HG03175 (cell line): ENCODE measurements around the gene CHCHD6.
A peak's percentile ranks its signal among the peaks of the same experiment; 100 is the strongest.

Source experiments
- ATAC-seq: cut with Tn5 transposase; IDR thresholded peaks from one replicate; pipeline ENCODE4 v1.9.1; 2021; ENCODE audit warnings: mild to moderate bottlenecking, moderate library complexity; ENCODE audit not compliant: unreplicated experiment

CHCHD6 gene

GRCh38 chr3:126742057-126742456, 38.0 kb downstream of the CHCHD6 start:
- ATAC-seq: no peak

- no peak for ATAC-seq
Measured at GRCh38 chr3:126743350-126743749, 39.3 kb downstream of the CHCHD6 start.

- no peak for ATAC-seq
Measured at GRCh38 chr3:126743781-126744180, 39.7 kb downstream of the CHCHD6 start.

GRCh38 chr3:126745760-126746394, 41.8 kb downstream of the CHCHD6 start:
- no peak for ATAC-seq

- no peak for ATAC-seq
Measured at GRCh38 chr3:126746395-126747177, 42.5 kb downstream of the CHCHD6 start.

GRCh38 chr3:126747768-126748167, 43.7 kb downstream of the CHCHD6 start:
- no peak for ATAC-seq

- ATAC-seq: no peak
Measured at GRCh38 chr3:126748701-126749546, 44.9 kb downstream of the CHCHD6 start.

- ATAC-seq: no peak
Measured at GRCh38 chr3:126749547-126749875, 45.5 kb downstream of the CHCHD6 start.

- ATAC-seq: no peak
Measured at GRCh38 chr3:126749931-126750755, 46.1 kb downstream of the CHCHD6 start.

- ATAC-seq: no peak
Measured at GRCh38 chr3:126750756-126751121, 46.7 kb downstream of the CHCHD6 start.

- ATAC-seq: no peak
Measured at GRCh38 chr3:126751611-126752302, 47.7 kb downstream of the CHCHD6 start.

- ATAC-seq: peak; percentile 81
Measured at GRCh38 chr3:126752303-126753190, 48.5 kb downstream of the CHCHD6 start.

GRCh38 chr3:126753191-126754160, 49.4 kb downstream of the CHCHD6 start:
- no peak for ATAC-seq

- ATAC-seq: no peak
Measured at GRCh38 chr3:126755866-126756265, 51.8 kb downstream of the CHCHD6 start.

GRCh38 chr3:126758026-126758425, 54.0 kb downstream of the CHCHD6 start:
- ATAC-seq: no peak

- no peak for ATAC-seq
Measured at GRCh38 chr3:126758882-126759281, 54.8 kb downstream of the CHCHD6 start.

GRCh38 chr3:126760541-126760940, 56.5 kb downstream of the CHCHD6 start:
- no peak for ATAC-seq

GRCh38 chr3:126763035-126763434, 59.0 kb downstream of the CHCHD6 start:
- no peak for ATAC-seq
